ENCODE data around the gene CRHR1. TPM values are rescaled to one million over a fixed set of nuclear protein-coding genes. Genes with fewer than 3 reads are reported as not detected.

Gene CRHR1
- total RNA-seq, 4 donors from 2014 or later: 0.75 TPM; not detected in 3

DNA sequence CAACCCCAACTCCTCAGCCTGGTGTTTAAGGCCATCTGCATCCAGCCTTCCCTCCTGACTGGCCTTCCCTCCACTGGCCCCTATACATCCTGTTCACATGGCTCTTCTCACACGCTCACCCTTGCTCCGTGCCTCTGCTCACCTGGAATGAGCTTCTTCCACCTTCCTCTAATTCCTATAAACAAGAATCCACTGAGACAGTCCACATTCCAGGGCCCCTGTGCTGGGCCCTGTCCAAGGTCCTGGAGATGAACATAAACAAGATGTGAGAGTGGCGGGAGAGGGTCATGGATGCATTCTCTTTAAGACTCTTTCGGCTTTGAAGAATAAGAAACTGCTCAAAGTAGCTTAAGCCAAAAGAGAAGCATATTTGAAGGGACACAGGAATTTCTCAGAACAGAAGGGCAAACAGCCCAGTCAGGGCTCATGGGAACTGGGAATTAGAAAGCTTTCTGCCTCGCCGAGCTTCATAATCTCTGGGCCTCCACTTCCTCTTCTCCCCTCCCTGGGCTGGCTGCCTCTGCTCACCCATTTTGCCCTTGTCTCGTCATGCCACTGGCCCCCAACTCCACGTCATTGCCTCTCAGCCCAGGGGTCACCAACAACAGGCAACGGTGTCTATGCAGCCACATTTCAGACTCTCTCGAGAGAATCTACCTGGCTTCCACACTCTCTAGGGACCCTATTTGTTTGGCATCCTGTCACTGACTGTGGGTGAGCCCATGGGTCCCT lies 74.0 kb downstream of the CRHR1 start:
- TF ChIP-seq, protein P1, sequence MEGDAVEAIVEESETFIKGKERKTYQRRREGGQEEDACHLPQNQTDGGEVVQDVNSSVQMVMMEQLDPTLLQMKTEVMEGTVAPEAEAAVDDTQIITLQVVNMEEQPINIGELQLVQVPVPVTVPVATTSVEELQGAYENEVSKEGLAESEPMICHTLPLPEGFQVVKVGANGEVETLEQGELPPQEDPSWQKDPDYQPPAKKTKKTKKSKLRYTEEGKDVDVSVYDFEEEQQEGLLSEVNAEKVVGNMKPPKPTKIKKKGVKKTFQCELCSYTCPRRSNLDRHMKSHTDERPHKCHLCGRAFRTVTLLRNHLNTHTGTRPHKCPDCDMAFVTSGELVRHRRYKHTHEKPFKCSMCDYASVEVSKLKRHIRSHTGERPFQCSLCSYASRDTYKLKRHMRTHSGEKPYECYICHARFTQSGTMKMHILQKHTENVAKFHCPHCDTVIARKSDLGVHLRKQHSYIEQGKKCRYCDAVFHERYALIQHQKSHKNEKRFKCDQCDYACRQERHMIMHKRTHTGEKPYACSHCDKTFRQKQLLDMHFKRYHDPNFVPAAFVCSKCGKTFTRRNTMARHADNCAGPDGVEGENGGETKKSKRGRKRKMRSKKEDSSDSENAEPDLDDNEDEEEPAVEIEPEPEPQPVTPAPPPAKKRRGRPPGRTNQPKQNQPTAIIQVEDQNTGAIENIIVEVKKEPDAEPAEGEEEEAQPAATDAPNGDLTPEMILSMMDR (IDR thresholded peaks at IDR 0.05; ENCODE audit: low read depth): no peak

DNA sequence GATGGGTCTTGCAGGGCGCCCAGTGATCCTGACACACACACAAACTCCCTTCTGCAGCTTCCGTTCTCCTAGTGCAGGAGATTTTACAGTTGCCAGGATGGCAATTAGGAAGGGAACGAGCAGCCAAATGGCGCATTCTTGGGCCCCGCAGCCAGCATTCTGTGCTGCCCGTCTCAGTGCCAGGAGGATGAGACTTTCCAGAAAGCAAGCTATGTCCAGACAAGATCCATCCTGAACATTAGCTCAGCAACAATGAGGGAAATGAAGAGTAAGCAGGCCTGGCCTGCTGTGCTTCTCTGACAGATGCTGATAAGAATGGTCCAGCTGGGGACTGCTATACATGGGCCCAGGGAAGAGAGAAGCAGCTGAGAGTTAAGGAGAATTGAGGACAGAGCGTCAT lies 77.0 kb downstream of the CRHR1 start:
- TF ChIP-seq, protein P1 (IDR thresholded peaks at IDR 0.05; ENCODE audit: low read depth): no peak

DNA sequence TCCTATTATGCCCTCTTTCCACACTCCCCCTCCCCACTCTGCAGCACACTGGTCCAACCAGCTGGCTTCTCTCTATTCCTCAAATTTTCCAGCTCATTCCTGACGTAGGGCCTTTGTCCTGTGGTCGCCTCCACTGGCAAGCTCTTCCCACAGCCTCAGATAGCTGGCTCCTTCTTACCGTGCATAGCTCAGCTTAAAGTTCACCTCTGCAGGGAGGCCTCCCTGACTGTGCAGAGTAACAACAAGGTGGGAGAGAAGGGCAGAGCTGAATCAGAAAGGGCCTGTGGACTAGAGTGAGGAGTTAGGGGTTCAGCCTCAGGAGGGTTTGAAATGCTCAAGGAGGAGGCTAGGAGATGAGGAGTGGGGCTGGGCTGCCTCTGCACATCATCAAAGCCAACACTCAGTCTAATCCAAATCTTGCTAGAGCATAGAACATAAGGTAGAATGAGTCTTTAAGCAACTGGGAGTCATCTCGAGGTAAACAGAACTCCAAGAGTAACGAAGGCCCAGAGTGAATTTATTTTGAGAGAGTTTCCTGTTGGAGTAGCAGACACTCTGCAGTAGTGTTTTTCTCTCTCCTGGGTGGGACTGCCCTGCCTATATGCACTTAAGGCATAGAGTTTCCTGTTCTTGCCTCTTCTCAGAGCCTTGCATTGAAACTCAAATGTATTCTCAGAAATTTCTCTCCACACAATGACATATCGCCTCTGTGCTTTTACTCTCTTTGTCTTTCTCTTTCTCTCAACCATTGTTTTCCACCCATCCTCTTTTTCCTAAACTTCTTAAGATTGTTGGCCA lies 79.9 kb downstream of the CRHR1 start:
- TF ChIP-seq, protein P1 (IDR thresholded peaks at IDR 0.05; ENCODE audit: low read depth): no peak

DNA sequence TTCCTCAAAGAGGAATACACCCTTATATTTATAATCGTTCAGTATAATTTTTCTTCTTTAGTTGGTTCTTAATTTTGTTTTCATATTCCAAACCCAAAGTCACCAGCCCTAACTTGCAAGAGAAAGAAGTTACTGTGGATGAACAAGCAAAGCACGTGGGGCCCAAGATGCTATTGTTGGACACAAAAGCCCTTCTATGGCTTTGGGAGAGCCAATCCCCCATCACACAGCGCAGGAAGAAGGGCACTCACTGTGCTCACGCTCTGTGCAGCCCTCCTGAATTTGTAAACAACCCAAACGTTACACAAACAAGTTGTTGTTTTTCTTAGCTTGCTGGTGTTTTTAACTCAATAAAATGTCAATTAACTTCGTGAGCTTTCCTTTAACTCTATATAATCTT lies 83.1 kb downstream of the CRHR1 start:
- TF ChIP-seq, protein P1 (IDR thresholded peaks at IDR 0.05; ENCODE audit: low read depth): no peak

DNA sequence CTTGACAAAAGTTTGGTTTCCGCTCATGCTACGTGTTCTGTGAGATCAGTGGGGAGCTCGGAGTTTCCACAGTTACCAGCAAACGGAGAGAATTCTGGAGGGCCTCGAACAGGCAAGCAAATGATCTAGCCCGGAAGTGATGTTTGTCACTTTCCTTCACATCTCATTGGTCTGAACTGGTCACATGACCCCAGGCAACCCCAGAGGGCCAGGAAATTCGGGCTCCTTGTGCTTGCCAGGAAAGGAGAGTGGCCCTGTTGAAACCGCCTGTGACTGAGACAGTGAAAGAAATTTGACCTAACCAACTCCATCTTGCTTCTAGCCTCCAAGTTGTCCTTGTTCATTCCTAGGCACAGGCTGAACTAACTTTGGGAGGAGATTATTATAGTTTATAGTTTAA lies 83.6 kb downstream of the CRHR1 start:
- TF ChIP-seq, protein P1 (IDR thresholded peaks at IDR 0.05; ENCODE audit: low read depth): no peak

DNA sequence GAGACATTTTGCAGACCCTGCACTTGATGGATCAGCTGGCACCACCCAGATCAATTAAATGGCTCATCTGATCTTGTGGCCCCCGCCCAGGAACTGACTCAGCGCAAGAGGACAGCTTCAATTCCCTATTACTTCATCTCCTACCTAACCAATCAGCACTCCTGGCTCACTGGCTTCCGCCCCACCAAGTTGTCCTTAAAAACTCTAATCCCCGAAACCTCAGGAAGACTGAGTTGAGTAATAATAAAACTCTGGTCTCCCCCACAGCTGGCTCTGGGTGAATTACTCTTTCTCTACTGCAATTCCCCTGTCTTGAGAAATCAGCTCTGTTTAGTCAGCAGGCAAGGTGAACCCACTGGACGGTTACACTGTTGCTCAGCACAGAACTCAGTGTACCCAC lies 84.2 kb downstream of the CRHR1 start:
- TF ChIP-seq, protein P1 (IDR thresholded peaks at IDR 0.05; ENCODE audit: low read depth): no peak

DNA sequence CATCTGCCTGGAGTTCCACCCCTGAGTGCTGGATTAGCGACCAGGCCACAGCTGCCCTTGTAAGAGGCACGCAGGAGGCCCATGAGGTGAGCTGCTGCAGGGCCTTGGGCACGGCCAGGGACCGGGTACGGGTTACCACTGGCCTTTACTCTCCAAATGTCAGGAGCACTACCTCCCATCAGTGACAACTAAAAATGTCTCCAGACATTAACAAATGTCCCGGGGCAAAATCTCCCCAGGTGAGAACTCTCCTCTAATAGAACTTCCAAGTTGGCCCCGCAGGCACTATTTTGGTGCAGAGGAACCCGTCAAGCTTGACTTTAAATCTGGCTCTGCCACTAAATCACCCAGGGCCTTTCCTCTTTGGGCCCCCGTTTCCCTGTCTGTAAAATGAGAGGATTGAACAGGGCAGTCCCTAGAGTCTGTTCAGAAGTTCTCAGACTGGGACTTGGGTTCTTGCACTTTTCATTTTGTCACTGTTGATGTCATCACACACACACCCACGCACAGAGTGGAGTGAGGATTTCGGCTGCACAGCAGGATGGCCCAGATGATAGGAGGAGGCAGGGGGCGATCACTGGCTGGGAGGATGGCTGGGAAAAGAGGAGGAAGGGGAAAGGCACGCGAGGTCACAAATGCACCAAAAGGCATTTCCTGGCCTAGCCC lies 85.7 kb downstream of the CRHR1 start:
- TF ChIP-seq, protein P1 (IDR thresholded peaks at IDR 0.05; ENCODE audit: low read depth): no peak
